LoVo (cell line): Measurements from ENCODE around the gene RIMKLA.
A peak's percentile ranks its signal among the peaks of the same experiment; 100 is the strongest.

ENCODE experiments used
- DNase-seq: peaks from one replicate; pipeline ENCODE4 v3.0.0-alpha.2; 2016; ENCODE audit warnings: low spot score

The RIMKLA gene, protein sequence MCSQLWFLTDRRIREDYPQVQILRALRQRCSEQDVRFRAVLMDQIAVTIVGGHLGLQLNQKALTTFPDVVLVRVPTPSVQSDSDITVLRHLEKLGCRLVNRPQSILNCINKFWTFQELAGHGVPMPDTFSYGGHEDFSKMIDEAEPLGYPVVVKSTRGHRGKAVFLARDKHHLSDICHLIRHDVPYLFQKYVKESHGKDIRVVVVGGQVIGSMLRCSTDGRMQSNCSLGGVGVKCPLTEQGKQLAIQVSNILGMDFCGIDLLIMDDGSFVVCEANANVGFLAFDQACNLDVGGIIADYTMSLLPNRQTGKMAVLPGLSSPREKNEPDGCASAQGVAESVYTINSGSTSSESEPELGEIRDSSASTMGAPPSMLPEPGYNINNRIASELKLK

DNA sequence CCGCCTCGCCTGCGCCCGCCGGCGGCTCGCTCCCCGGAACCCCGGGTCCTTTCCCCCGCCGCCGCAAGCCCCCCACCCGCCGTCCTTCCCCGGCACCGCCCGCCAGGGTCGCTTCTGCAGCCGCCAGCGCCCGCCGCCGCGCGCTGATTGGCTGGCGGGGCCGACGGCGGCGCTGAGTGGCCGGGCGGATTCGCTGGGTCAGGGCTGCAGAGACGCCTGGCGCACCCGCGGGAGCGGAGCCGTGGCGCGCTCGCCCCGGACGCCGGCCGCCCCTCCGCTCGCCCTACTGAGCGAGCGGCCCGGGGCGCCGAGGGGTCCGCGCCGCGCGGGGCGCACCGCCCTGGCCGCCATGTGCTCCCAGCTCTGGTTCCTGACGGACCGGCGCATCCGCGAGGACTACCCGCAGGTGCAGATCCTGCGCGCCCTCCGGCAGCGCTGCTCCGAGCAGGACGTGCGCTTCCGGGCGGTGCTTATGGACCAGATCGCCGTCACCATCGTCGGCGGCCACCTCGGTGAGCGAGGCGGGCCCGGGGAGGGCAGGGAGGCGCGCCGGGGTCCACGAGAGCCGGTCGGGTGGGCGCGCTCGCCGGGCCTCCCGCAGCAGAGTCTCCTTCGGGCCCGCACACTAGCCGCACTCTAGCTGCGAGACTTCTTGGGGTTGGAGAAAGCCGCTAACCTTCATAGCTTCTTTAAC lies at the start of gene RIMKLA:
RIMKLA (plus strand) TSS at position 207 of the 694 bp plus-strand sequence; CDS start at position 350, 143 bp downstream.
- peak; percentile 77 for DNase-seq

DNA sequence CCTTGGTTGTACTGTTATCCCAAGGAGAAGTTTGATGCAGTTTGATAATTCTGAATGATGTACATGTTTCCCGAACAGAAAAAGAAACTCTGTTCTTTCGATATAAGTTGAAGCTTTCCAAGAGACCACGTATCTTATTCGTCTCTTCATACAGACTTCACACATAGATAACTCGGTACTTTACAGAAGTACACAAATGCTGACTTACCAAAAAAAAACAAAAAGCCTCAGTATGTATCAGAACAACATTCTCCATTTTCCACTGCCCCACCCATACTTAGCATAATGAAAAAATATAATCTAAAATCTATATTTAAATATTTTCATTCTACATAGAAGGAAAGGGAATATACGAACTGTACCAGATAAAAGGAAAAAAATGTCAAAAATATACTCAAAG lies 47.7 kb upstream of the RIMKLA start:
- DNase-seq: no peak

DNA sequence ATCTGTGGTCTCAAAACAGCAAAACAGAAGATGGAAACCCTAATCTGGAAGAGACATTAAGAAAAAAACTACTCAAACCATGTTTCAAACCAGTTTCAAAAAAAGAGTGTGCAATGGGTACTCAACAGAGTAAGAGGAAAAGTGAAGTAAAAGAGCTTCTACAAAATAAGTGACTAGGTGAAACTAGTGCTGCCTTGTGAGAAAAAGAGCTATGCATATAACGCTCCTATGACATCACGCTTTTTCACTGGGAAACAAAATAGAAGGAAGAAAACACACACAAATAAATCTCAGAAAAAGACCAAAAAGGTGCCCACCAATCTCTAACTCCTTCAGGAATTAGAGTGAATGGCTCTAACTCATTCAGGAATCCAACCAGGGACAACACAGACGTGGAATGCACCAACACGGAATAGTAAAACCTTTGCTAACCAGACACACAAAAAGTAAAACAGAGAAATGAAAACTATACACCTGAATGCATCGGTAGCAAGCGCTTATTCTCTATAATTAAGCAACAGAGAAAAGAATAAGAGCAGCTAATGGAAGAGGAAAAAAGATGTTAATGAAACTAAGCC lies 46.8 kb upstream of the RIMKLA start:
- no peak for DNase-seq

DNA sequence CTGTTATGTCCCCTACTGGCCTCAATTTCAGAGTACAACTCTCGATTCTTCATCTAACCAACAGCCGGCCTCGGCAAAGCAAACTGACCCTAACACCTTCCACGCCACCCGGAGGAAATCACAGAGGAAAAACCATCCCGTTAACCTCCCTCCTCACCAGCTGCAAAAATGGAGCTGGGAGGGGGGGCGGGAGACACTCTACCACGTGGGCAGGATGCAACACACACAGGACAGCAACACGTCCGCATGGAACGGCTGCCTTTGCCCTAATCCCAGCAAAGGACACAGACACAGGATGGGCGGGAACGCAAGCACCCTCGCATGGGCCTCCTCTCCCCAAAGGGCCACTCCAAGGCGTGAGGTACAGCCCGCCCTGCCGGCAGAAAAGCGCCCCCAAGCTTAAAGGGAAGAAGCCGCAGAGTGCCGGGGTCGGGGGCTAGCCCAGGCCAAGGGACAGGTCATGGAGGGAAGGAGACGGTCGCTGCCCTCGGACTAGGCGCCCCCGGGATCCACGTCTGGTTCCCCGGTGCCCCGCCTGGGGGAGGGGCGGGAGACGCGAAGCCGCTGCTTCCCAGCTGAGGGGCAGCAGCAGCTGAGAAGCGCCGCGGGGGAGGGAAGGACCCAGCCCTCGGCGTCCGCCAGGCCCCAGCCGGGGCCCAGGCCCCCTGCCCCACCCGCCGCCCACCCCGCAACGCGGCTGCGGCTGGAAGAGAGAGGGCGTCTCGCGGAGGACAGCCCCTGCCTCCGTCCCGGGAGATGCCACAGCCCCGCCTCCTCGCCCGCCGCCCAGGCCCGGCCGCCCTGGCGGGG lies 46.1 kb upstream of the RIMKLA start:
- peak; percentile 54 for DNase-seq

DNA sequence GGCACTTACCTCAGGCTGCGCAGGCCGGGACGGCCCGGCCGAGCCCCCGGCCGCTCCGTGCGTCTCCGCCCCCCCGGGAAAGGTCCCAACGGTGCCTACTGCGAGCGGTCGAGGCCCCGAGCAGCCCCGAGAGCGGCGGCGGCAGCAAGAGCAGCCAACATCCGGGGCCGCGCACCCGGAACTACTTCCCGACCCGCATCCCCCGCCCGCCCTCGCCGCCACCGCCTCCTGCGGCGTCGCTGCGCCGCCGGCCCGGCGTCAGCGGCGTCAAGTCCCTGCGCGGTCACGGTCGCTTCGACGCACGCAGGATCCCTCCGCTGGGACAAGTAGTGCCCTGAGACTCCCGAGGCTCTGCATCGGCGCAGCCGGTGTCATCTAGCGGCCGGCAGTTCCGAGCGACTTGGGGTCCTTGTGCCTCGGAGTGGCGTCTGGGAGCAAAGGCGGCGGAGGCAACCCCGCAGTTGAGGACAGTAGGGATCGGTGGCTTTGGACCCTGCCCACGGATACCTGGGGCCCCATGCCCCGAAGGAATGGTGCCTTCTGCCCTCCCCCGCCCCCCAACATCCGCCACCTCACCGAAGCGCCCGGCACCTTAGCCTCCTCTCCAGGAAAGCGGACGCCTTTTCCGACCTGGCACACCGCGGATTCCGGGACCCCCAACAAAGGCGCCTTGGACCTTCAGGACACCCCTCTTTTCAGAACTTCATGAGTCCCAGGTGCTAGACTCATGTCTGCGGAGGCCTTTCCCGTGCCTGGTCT lies 45.4 kb upstream of the RIMKLA start, which contains the start of gene FOXJ3:
FOXJ3 (minus strand) TSS at position 186 of the 759 bp plus-strand sequence. CDS start 24,142 bp downstream, outside the sequence.
- DNase-seq: peak; percentile 94

DNA sequence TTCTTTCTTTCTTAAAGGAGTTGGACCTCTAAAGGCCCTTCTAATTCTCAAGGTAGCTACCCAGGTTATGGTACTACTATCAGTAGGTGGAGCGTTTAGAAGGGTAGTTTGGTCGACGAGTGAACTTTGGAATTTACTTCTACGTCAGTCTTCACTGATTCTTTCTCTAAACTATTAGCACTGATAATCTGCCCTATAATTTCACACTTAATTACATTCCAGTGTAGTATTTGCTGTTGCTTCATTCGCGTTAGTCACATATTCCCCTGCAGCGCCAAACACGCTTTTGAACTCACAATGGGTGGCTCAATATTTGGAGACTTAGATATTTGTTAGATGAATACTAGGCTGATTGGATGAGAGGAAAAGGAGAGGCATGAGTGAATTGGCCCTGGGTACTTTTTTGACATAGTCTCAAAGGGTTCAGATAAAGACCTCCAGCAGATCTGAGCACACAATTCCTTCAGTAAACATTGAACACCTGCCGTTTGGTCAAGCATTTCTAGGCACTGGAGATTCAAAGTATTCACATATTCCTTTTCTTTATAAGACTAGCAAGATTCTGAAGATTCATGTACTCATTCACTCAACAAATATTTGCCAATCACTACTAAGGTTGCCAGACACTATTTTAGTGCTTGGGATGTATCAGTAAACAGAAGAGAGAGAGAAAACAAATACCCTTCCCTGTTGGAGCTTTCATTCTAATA lies 44.6 kb upstream of the RIMKLA start:
- peak; percentile 47 for DNase-seq

DNA sequence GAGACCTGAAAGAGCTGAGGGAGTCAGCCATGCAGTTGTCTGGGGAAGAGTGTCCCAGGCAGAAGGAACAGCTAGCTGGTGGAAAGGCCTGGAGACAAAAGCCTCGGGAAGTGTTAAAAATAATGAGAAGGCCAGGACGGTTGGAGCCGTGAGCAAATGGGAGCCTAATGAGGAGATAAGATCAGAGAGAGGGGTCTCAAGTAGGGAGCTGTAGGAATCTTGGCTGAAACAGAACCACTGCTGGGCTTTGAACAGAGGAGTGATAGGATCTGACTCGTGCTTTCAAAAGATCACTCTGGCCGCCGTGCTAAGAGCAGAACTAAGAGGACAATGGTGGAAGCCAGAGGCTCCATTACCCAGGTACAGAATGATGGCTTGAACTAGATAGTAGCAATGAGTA lies 43.6 kb upstream of the RIMKLA start:
- DNase-seq: no peak

DNA sequence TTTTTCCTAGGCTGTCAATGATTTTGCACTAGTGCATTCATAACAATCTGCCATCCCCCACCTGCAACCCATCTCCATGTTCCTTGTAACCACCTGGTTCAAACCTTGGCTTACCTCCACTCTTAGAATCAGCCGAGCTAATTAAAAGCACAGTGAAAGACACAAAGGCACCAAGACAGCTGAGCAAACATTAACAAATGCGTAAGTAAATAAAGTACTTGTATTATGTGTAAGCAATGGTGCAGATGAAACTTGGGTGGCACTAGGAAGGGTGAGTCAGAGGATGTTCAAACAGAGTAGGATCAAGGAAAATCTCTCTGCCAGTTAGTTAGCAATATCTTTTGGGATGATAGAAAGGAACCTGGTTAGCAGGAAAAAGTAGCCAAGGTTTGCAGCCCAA lies 40.5 kb upstream of the RIMKLA start:
- peak; percentile 90 for DNase-seq

DNA sequence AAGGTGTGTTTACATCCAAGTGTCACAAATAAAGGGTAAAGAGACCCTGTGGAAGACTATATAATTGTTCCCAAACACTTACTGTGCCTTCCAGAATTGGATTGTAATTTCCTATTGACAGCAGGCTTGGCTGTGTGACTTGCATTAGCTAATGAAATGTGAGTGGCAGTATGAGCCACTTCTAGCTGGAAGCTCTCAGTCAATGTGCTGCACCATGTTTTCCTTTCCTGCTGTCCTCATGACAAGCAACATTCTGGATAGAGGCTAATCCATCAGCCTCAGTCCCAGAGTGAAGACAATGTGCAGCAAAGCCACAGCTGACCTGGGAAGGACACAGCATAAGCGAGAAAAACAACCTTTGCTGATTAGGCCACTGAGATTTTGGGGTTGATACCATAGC lies 39.7 kb upstream of the RIMKLA start:
- no peak for DNase-seq

DNA sequence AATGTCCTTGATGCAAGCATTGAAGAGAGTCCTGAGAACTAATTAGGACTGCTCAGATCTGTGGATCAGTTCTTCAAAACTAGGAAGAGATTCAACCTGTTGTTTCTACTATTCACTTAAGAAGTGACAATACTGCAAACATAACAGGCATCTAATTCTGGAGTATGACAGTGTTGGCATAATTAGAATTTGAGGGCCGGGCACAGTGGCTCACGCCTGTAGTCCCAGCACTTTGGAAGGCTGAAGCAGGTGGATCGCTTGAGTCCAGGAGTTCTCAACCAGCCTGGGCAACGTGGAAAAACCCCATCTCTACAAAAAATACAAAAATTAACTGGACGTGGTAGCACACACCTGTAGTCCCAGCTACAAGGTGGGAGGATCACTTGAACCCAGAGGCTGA lies 37.5 kb upstream of the RIMKLA start:
- no peak for DNase-seq

DNA sequence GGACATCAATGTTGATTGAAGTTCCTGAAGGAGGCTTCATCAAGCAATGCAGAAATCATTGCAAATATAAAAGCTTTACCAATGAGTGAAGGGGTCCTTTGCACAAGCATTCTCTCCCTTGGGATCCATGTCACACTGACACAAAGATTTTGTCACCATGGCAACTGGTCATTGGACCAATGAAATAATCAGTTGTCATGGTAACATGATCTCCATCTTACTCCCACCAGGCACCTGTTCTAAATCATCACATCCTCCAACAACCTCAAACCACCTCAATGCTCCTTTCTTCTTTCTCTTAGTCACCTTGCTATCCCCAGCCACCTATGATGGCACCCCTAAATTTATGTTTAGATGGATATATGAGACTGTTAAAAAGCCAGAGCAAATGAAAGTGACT lies 32.1 kb upstream of the RIMKLA start:
- DNase-seq: no peak

DNA sequence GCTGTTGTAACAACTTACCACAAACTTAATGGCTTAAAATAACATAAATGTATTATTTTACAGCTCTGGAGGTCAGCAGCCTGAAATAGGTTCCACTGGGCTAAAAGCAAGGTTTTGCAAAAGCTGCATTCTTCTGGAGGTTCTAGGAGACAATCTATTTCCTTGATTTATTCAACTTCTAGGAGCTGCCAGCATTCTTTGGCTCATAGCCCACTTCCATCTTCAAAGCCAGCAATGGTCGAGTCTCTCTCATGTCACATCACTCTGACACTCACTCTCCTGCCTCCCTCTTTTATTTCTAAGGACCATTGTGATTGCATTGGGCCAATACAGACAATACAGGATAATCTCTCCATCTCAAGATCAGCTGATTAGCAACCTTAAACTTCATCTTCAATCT lies 30.5 kb upstream of the RIMKLA start:
- DNase-seq: no peak

DNA sequence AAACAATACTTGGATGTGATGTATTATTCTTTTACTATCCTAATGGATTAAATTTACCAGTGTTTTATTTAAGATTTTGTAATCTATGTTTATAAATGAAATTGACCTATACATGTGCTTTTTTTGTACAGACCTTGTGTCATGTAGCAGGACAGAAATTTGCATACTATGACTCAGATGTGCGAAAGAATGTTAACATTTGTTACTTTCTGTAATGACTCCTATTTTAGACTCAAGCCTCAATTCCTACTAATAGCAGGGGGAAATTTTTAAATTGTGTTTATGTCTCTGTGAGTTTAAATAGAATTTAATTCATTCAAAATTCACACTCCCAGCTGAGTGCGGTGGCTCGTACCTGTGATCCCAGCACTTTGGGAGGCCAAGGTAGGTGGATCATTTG lies 21.8 kb upstream of the RIMKLA start:
- DNase-seq: no peak

DNA sequence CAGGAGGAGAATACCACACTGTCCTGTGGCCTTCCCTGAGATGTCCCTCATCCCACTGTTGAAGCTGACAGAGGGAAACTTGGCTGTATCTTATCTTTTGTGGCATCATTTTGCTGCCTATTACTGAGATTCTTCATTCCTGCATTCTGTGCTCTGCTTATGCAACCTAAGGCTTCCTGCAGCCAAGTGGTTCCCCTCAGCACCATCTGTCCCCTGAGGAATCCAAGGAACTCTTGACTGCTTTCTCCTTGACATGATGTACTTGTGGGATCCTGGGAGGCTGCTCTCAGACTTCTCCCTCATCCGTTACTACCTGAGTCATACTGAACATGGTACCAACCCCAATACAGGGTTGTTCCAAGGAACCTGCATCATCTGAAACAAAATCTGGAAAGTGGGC lies 21.1 kb upstream of the RIMKLA start:
- DNase-seq: no peak

DNA sequence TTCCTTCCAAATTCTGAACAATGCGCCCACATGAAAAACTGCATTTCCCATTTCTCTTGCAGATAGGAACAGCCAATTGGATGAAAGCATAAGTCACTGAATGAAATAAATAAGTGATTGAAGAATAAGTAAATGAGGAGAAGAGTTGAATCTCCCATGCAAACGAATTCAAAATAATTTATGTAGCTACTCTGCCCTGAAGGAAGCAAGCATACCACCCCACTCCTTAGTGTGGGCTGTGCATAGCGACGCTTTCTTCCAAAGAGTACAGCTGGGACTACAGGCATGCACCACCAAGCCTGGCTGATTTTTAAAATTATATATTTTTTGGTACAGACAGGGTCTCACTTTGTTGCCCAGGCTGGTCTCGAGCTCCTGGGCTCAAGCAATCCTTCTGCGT lies 16.5 kb upstream of the RIMKLA start:
- DNase-seq: no peak

DNA sequence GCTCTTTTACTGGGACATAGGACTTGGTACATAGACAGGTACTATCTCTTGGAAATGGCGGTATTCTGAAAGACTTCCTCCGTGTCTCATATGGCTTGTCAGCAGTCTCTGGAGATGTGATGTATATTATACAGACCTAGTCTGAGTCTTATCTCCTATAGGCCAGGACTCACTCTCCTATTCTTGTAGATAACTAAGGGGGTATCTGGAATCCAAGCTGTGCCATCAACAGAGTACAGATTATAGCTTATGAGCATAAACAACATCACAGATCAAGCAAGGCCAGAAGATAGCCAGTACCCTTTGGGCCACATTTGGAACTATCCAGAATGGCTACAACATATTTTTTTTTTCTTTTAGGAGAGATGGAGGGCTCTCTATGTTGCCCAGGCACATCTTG lies 16.1 kb upstream of the RIMKLA start:
- no peak for DNase-seq

DNA sequence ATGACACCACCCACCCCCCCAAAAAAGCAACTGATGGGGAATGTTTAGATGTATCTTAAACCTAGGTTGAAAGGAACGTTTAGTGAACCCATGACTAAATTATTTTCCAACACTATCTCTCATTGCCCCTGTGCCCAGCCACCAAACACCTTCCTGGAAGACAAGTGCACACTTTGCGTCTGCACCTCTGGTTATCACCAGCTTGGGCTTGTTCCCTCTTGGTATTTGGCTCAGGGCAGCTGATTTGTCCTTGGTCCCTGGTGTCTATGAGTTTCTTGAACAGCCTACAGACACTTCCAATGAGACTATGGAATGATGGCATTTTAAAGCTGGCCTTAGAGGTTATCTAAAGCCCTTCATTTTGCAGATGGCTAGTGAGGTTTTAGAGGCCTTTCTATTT lies 15.5 kb upstream of the RIMKLA start:
- DNase-seq: no peak

DNA sequence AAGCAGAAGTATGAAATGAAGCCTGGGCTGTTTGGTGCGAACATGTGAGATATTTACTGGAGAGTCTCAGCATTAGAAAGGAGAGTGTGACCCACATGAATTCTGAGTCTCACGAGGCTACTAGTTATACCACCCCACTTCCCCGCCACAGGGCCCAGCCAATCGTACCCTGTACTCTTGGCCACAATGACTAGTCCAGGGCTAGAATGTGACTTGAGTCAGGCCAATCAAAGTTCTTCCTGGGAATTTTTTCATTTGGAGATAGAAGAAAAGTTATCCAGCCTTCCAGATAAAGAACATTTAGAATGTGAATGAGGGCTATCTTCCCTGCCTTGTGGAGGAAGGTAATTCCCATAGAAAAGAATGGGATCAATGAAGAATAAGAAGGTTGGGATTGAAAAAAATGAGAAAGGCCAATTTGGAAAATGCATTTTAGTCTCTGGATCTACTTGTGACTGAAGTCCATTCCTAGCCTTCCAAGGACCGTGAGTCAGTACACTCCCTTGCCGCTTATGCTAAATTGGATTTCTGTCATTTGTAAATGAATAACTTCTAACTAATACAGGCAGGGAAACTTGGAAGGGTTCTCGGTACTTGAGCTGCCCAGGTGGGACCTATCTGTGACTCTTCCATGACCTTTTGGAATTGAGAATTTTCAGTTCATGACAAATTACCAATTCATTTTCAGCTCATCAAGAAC lies 12.3 kb upstream of the RIMKLA start:
- peak; percentile 69 for DNase-seq

DNA sequence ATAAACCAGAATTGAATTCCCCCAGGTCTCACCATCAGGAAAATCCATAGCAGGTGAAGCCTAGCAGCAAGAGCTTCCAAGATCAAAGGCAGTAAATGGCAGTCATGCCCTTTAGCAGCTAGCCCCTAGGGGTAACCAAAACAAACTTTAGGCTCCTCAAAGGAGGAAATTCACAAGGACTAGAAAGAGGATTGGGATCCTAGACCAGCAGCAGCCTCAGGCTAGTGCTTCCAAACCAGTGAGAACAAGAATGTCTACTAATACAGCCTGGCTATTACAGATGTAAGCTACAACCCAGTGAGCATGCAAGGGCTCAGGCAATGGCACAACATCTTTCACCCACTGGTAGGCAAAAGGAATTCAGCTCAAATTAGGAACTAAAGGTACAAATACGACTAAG lies 11.1 kb upstream of the RIMKLA start:
- no peak for DNase-seq

DNA sequence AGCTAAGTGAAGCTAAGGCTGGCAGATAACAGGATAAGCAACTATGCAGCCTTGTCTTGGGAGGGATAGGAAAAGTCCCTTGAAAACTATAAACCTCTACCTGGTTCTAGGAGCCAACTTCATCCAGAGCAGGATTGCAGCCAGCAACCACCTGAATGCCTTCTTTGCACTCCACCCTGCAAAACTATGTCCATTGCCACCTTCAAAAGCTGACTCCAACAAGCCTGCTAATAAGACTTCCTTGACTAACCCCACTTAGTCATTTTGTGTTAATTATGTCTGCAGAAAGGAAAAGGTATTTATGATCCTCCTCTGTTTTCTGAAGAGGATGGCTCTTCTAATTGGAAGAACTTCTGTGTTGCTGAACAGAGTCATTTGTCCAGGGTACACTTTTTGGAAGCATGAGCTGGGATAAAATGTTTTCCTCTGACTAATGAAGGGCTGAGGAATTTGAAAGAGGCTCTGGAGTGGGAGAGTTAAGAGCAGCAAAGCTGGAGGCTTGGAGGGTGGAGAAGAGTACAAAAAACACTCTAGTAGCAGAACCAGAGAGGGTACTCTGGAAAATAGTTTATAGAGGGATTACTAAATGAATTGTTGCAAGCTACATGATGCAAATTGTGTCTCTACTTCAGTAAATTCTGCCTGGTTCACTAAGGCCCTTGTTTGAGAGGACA lies 9.6 kb upstream of the RIMKLA start:
- peak; percentile 75 for DNase-seq
